ENCODE results near the gene NPR3.
"Not testable (repeated sequence)": the region's sequence is repeated elsewhere in the genome, so short reads cannot be mapped to it uniquely, and the experiment has no call there.

The NPR3 gene

DNA sequence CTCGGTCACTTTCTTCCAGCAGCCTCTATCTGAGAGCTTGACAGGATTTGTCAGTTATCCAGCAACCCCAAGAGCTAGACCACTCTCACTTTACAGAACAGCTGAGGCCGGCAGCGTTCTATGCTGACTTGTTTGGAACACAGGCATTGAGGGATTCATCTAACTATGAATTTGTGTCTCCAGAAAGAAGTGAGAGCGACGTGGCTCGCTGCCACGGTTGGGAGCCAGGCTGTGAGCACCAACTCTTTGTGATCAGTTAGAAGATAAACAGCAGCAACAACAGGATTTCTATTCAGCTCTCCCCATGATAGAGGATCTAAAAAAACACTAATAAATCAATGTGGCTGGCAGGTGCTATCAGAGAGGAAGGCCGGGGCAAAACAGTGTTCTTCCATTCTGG is 58.6 kb downstream of the NPR3 start:
- DNase-seq = no peak

DNA sequence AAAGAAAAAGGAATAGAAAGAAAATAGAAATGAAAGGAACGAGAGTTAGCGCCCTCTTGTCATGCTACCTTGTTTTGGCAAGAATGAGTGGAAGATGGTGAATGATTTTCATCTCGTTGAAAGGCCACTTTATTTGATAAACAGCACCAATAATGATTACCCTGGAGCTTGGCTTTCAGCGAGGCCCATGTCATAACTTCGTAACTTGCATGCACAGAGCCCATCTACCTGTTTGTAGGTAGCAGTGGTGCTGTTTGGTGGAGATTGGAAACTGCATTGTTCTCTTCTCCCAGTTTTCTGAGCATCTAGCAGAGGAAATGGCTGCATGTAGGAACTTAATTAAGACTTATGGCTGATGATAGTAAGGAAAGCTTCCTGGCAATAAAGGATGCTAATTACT is 59.3 kb downstream of the NPR3 start:
- no peak for DNase-seq

DNA sequence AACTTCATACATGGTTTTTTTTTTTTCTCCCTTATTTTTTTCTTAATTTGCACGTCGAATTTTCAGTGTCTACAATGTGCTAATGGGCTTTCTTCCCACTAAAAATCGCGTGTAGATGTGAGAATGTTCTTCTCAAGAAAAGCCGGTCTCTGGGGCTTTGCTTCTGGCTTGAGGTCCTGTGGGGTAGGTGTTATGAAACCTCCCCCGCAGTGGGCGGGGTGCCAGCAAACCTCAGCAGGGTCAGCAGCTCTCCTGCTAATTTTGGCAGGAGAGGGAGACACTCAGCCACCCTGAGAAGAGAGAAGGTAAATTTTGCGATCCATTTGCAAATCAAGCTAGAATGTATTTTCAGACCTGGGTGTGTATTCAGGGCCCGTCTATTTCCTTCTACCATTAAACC is 59.9 kb downstream of the NPR3 start:
- no peak for DNase-seq

DNA sequence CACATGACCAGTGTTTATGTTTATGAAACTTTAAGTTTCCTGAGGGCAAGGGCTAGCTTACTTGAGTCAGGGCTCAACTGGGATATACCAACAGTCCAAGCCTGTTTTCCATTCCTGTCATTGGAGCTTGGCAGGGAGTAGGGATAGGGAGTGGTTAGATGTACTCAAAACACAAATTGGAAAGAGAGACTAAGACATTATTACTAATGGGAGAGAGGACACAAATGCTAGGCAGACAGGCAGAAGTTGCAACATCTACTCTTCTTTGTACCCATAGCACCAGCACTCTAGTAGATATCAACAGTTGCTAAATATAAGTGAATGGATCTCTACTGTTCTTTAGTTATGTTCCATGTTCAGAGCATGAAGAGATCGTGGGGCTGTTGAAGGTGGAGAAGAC is 62.8 kb downstream of the NPR3 start:
- no peak for DNase-seq

DNA sequence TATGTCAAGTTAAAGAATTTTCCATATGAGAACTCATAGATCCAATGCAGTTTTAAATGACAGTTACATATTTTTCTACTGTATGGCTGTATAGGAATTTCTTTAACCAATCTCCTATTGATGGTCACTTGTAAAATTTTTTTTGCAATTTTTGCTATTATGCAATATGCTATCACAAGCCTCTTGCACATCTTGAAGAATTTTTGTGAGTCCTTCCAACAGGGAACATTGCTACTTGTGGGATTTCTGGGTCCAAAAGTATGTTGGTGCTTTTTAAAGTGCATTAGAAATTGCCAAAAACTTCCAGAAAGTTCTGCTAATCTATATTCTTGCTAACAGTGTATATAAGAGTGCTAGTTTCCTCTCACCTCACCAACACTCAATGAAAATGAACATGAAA is 65.1 kb downstream of the NPR3 start:
- DNase-seq = no peak

DNA sequence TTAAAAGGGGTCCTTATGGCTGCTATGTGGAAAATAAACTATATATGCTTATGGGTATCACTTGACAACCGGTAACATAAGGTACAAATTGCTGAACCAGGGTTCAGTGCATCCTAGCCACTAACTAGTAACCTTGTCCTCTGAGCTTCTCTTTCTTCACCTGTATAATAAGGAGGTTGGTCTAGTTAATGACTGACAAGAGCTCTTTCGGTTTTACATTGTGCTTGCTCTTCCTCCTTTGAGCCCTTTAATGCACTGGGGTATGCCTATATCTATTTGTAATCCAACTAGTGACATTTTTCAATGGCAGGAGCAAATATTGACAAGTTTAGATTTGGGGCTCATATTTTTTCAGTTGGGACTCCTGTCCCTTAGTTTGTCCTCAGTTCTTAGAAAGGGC is 66.1 kb downstream of the NPR3 start:
- DNase-seq = no peak

DNA sequence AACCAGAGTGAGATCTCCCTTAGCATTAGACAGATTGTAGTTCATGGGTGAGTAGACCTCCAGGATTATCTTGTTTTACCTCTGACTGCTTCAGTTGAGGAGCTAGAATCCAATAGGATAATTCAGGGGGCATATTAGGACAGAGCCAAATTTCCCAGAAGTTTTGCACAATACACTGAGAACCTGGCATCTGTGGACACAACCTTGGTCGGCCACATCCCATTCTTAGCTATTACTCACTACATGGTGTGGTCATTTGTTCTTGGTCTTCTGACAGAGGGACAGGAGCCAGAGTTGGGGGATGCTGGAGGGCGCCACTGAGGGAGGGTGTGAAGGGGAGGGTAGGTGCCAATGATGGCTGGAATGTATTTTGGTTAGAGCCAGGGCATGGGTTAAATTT is 66.6 kb downstream of the NPR3 start:
- no peak for DNase-seq

DNA sequence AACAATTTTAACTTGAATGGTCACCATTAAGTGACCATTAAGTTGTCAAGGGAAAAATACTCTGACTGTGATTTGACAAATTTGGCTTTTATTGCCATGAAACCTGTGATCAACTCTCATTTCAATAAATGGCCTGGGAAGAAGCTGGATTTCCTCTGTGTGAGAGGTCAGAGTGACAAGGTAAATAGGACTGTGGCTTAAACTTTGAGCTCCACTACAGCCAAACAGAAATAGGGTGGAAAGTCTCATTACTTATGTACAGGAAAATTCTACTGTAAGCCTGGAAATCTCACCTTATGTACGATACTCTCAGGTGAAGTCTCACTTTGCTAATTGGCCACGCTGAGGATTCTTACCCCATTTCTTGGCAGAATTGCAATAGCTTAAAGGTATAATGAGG is 67.3 kb downstream of the NPR3 start:
- DNase-seq = no peak

DNA sequence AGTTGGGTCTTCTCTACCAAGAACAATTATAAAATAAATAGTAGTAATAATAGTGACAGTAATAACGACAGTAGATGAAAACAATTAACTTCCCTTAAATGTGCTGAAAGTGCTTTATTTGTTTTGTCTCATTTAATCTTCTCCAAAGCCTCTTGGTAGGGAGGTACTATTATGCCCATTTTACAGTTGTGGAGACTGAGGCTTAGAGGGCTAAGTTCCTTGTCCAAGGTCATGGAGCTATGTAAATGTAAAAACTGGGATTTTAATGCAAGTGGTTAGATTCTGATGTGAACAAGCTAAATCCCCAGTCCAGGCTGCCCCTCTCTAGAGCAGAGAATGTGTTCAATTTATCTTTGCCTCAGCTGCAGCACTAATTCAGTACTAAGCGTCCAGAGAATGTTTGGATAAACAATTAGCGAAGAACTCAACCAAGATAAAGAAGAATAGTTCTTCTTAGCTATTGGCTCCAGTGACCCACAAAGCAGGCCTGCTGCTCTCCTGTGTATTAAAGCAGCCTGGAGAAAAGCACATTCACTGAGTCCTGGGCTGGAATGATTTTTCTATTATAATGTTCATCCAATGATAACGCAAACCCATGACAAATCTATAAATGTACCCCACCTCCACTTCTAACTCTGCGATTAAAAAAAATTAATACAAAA is 68.8 kb downstream of the NPR3 start:
- DNase-seq = no peak

DNA sequence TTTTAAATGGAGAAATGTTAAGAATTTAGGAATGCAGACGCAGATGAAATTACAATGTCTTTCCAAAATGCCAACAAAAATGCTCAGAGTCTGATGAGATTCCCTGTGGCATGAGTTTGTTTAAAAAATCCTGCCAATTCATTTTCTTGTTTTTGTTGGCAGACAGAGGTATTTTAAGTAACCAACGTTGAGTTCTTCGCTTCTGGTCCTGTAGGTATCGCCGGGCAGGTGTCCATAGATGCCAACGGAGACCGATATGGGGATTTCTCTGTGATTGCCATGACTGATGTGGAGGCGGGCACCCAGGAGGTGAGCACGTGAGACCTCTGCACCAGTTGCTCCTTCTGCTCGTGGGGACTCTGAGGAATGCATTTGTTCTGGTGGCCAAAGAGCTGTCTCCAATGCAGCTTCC is 69.4 kb downstream of the NPR3 start:
- DNase-seq = no peak

DNA sequence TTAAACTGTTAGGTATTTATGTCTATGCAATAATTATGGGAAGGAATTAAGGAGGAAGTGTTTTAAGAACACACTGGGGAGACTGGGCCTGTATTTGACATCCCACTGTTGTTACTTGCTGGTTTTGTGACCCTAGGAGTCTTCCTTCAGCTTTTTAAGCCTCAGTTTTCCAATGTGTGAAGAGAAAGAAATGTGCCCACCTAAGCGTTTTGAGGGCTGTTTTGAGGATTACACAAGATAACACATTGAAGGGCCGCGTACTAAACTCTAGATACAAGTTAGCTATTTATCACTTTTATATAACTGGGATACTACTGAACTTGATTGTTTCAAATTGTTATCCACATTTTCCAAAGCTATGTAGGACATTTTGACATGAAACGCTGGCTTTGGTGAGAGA is 72.5 kb downstream of the NPR3 start:
- no peak for DNase-seq

DNA sequence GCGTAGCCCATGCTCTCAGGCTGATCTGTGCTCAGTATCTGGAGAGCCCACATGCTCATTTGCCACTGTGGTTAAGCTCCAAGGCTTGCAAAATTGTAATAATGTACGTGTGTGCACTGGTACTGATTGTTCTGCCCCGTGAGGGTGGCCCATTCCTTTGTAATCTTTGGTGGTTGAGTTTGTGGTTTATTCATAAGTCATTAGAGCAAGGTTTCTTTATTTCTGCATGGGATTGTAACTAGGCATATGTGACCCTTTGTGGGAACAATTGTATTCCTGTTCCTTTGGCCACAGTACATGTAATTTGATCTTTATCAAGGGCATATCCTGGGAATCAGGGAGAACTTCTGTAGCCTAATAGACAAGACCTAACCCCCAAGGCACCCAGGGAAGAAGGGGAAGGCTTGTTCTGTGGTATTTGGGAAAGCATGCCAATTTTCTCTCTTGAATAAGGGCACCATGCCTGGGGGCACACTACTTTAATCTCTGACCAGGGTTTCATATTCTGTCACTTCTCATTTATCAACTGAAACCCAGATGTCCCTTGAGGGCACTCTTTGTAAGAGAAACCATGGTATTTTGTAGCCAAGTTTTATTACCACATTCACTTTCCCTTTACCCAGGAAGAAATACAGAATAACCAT is 74.6 kb downstream of the NPR3 start:
- no peak for DNase-seq

DNA sequence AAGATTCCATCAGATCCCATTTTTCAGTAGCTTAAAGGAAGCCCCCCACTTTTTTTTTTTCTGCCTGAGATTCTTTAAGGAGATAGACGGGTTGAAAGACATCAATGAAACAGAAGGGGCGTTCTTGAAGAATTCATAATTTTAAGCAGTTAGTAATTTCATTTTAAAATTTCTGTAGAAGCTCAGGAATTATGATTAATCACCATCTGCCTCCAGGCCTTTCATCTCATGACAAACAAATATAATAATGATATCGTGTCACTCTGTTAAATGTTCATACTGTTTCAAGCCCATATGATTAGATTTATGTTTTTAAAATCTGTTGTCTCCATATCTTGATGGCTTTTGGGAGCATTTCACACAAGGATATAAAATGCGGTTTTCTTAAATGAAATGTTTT is 75.2 kb downstream of the NPR3 start:
- no peak for DNase-seq

DNA sequence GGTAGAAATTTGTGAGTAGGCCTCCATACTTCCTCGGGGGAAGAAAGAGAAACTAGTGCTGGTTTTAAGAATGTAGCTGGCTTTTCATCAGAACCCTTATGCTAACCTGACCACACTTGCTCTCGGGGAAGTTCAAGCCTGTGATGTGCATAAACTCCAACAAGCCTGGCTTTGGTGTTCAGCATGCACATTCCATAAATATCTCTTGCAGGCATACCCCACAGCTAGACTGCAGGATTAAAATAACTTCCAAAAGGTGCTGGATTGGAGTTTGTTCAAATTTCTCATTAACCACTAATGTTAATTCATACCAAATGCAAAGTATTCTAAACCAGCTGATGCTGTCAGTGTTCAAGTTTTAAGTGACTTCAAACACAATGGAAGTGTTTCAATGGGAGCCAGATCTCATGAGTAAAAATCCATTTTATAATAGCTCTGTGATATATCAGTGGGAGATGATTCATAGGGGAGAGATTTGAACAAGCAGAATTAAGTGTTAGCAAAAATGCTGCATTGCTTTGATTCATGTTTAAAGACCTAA is 79.4 kb downstream of the NPR3 start:
- no peak for DNase-seq

DNA sequence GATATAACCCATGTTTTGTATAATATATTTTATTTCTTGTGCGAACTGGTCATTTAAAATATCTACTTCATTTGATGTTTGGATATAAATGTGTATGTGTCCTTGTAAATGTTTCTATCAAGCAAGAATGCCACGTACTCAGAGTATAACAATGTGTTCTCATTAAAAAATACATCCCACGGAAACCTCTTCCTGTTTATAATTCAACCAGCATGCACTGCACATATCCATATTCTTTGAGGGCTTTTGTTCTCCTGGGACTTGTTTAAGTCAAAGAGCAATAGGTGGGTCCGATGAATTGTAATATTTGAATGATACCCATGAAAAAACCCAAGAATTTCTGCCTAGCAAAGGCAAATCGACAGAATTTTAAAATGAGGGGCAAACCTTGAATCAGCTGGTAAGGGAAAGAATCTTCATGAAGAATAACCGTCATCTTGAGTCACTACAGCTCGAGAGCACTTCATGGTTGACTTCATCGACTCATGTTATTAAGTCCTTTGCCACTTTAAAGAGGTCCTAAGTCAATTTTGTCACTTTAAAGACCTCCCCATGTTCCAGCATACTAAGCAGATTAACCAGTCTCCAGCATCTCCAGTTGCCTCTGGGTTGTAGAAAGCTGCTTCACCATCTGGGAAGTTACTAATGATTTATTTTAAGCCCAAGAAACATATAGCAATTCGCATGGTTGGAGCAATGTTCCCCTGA is 80.6 kb downstream of the NPR3 start:
- DNase-seq = no peak

DNA sequence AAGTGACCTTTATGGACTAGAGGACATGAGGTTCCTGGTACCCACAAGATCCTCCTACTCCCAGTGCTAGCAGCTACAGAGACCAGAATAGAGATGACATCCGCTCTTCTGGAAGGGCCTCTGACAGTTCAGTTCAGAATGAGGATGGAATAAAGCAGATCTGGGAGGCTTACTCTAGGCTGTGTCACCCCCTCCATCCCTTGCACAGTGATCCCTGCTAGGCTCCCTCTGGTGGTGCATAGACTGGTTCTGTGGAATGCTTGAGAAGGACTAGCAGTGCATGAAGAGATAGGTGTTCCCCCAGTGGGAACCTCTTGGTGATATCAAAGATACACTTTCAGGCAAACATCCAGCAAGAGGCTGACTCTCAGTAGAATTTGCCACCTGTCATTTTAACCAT is 83.0 kb downstream of the NPR3 start:
- DNase-seq = no peak

DNA sequence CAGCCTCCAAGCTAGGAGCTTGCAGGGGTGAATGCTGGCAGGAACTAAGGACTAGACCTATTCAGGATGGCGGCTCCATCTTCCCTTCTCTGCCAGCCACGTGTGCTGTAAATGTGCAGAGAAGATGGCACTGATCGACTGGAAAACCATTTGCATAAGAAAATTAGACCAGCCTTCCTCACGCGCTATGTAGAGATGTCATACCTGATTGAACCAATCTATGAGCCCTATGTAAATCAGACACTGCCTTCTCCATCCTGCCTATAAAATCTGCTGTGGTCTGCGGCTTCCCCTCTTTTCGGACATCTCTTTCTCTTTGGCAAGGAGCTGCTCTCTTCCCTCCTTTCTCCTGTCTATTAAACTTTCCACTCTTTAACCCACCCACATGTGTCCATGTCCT is 91.6 kb downstream of the NPR3 start:
- DNase-seq = no peak

DNA sequence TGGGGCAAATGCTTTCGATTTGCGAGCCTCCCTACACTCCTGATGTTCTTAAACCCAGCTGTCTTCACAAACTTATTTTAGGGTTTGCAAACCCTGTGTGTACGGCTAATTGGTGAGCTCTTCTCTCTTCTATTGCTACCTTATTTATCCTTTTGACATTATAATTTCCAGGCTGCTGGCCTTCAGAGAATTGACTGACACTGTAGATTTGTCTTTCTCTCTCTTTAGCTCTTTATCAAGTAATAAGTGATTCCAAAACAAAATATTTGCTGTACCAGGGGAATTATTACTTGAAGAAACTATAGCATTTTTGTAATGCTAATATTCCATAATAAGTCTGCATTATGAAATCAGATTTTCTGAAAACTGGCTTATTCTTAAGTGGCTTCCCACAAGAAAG is 92.5 kb downstream of the NPR3 start:
- DNase-seq = no peak

DNA sequence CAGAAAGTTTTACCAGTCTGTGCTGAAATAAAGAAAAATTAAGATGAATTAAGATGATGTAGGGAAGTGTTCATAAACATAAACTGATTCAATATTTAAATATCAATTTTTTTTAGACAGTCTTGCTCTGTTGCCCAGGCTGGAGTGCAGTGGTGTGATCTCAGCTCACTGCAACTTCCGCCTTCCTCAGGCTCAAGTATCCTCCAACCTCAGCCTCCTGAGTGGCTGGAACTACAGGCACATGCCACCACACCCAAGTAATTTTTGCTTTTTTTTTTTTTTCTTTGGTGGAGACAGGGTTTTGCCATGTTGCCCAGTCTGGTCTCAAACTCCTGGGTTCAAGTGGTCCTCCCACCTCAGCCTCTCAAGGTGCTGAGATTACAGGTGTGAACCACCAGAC is 94.3 kb downstream of the NPR3 start:
- not testable (repeated sequence) for DNase-seq

DNA sequence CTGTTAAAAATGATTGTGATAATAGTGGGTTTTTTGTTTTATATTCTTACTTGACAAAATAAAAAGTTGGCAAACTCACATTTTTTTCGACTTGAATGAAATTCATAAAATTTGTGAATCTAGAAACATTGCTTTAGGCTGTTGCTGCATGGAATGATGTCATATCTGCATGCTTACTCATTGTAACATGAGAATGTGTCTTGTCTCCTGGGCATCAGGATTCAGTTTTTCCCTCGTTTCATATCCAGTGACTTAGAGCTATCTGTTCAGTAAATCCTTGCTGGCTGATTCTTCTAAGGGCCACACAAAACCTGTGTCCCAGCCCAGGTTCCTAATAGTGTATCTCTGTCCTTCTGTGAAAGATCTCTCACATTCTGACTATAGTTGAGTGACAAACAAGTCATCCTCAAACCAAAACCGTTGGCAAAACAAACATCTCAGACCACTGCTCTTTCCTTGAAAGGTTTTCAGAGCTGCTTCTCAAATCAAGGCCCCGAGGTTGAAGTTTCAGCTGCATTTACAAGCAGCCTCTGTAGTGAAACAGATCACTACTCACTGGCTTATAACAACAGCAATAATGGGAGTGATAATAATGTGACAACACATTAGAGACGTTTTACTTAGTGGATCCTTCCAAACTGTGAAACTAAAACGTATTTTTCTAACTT is 95.0 kb downstream of the NPR3 start:
- no peak for DNase-seq

DNA sequence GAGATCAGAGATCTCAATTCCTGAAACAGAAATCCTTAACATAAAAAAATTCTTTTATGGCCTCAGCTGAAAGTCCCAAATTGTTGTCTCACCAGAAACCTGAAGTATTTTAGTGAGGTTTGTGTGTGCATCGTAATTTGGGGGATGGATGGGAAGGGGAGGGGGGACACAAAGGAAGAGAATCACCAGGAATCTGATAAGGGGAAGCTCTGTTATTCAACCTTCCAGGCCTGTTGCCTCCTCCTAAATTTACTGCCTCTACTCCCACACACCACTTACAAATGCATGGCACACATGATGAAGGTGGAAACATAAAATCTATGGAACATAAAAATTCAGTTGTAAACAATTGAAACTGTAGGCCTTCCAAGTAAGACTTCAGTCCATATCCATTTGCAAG is 97.7 kb downstream of the NPR3 start:
- DNase-seq = no peak

DNA sequence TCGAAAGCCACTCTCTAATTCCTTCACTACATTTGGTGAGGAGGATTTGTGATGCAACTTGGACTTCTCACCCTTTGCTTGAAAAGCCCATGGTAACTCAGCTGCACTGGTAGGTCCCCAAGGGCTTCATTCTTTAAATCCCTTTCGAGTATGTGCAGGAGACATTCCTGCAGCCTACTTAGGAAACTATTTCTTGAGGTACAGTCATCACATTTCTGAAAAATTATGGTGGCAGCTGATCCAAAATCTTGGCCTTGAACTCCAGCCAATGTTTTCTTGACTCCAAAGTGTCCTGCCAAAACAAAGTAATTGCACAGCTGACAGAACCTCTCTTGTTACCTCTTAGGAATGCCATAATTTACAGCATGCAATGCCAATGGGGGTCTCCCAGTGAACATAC is 99.7 kb downstream of the NPR3 start:
- no peak for DNase-seq

DNA sequence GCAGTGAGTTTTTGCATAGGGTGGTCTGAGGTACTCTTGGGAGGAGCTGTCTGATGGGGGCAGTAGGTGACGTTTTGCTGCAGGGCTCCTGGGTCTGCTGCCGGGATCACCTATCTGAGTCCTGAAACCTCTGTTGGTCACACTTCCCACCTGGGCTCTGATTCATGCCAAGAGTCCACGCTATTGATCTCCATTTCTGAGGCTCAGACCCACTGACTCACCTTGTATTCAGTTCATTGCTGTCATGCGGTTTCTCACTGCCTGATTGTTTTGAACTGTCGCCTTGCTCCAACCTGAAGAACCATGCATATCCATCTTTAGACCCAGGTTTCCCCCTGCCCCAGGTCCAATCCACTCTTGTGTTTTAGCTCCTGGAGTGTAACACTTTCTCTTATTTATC is 101.3 kb downstream of the NPR3 start:
- no peak for DNase-seq

DNA sequence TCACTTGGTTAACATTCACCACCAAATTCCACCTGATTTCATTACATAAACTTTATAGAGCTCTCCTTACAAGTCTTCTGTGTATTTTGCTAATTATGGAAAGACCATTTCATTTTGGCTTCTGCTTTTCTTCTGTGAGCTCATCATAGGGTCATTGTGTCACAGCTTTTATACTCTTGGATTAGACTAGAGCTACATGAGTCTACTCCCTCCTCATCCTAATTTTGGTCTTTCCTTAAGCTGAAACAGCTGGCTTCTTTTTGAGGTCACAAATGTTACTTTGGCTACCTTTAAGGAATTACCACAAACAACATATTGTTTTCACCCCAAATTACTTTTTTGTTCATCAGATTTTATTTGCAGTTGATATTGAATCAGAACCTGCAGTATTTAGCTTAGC is 103.0 kb downstream of the NPR3 start:
- DNase-seq = no peak
